GM21825 (cell line): Measurements from ENCODE around the gene RPS6KA2.

ENCODE experiments used
- ATAC-seq: cut with Tn5 transposase; IDR thresholded peaks from one replicate; pipeline ENCODE4 v1.9.1; 2021; ENCODE audit warnings: mild to moderate bottlenecking, moderate library complexity; ENCODE audit not compliant: unreplicated experiment

Gene RPS6KA2

GRCh38 chr6:166579237-166579850 lies 47.7 kb downstream of the RPS6KA2 start:
- ATAC-seq, result no peak

- ATAC-seq, result no peak
Measured at GRCh38 chr6:166578536-166579236, 48.4 kb downstream of the RPS6KA2 start.

DNA sequence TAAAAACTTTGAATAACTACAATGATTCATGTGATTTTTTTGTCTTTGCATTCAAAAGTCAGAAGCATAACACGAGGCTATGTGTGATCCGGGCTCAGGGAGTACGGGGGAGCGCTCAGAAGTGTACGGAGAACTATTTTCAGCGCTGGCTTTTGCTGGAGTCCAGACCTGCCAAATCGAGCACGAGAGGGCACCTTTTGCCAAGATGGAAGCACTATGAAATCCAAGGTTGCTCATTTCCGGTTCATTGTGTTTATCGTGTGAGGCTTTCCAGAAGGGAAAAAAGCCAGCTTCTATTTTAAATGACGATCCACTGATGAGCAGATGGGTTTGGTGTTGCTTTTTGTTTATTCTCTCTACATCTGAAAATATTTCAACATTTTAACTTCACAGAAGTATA lies 51.8 kb downstream of the RPS6KA2 start:
- ATAC-seq, result no peak

DNA sequence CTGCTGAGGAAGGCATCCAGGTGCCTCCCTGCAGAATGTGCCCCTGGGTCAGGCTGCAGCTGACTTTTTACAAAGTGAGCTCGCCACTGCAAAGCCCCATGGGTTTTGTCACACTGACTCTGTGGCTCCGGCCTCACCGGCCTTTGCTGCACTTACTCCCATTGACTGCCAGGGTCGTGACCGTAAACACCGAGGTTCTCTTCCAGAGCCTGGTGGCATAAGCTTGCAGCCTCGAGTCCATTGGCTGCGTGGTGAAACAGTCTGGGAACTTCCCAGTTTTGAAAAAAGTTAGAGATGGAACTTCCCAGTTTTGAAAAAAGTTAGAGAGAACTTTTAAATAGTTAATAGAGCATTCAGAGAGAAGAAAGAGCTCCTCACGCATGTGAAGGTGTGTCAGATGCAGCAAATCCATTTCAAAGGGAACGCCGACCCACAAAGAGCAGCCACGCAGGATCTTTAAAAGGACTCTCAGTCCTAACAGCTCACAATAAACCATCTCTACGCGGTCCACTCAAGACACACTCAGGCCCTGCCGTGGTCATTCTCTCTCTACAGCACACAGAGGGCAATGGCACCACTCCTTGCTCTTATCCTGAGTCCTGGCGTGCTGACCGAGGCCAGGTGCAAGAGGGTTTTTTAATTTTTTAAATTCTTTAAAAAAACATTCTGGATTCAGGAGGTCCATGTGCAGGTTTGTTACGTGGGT lies 53.4 kb downstream of the RPS6KA2 start:
- no peak for ATAC-seq

DNA sequence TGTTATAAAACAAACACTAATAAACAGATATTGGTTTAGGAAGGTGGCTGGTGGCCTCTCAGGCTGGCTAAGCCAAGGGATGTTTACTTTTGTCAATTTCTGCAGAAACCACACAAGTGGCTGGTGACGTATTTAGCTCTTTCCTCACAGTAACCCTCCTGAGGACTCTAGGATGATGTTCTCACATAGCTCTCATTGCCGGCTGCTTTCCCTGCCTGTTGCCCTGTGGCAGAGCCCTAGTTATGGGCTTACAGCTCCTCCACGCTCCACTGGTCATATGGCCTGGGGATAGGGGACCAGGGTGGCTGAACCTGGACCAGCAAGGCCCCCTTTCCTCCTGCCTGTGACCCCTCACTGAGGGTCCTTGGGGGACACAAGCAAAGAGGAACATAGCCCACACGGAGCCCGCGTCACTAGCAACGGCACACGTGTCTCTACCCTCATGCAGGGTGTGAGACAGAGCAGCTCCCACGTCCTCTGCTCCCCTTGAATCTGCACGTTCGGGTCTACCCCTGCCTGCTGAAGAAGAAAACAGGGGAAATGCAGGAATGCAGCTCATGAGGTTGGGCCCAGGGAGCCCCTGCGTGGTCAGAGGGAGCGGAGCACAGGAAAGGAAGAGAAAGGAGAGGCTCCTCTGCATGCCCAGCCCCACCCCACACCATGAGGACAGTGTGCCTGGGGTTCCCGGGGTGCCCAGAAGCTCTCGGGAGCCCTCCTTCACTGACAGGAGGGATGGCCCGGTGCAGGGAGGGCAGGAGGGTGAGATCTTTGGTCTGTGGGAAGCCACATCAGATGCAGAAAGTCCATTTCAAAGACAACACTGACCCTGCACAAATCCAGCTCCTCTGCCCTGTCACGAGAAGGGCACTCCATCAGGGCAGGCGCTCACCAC lies 54.4 kb downstream of the RPS6KA2 start:
- no peak for ATAC-seq

- ATAC-seq, result no peak
Measured at GRCh38 chr6:166570929-166571713, 55.9 kb downstream of the RPS6KA2 start.

- ATAC-seq, result no peak
Measured at GRCh38 chr6:166569206-166569605, 57.8 kb downstream of the RPS6KA2 start.

GRCh38 chr6:166567813-166568212 lies 59.2 kb downstream of the RPS6KA2 start:
- no peak for ATAC-seq

DNA sequence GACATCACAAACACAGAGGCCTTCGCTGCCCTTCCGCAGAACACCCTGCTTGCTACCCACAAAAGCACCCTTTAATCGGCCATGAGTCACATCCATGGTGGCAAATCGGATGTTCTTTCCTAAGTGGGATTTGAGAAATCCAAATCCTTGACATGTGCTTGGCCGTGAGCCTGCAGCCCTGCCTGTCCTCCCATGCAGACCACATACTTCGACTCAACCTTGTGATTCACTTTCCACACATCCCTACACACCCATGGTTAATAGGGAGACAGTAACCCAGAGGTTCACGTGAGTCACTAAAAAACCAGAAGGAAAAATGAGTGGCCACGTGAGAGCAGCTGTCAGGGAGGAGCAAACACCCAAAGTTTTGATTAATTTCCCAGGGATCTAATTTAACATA lies 59.9 kb downstream of the RPS6KA2 start:
- ATAC-seq, result no peak

- no peak for ATAC-seq
Measured at GRCh38 chr6:166566026-166567011, 60.7 kb downstream of the RPS6KA2 start.

DNA sequence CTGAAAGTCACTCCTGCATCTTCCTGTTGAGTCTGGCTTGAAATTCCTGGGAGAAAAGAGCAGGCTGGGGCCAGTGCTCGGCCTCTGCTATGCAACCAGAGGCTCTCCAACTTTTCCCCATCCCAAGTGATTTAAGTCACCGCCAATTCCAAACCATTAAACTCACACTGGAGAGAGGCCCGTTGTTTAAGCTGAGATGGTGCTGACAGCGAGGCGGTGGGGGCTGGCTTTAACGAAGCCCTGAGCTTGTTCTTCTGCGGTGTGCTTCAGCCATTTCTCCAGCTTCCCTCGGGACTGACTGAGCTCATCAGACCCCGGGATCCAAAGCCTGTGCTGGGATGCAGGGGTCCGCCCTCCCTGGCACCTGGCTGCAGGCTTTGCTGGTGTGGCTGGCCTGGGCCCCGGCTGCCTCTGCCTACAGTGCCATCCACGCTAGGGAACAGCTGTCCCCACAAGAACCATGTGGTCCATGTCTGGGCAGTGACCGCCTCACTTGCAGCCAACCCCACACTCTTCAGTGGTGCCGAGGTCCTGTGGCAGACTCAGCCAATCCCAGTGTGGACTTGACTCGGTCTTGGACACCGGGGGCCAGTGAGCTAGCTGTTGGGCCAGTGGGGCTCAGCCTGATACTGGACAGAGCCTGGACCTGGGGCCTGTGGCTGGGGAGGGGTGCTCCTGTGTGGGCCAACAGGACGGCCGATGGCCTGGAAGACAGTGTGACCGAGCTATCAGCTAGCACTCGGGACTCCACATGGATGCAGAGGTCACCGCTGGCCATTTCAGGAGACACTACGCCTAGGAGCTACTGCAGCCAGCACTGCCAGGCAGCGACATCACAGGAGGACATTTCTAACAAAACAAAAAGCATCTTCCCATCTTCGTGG lies 61.7 kb downstream of the RPS6KA2 start:
- ATAC-seq, result no peak

DNA sequence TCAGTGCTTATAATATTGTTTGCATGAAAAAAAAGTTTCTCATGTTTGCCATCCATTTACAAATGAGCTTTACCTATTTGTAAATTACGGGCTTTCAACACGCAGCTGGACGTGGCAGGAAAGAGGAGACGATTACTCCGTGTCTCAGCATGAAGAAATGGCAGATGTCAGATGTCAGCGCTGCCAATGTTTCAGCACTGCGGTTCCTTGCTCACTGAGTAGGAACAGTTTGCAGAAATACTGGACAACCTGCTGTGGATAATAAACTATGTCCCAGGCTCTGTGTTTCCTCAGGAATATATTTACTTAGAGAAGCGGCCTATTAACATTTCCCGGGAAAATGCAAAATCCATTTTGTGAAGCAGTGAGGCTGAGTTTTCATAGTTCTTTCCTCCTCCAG lies 63.2 kb downstream of the RPS6KA2 start:
- no peak for ATAC-seq

DNA sequence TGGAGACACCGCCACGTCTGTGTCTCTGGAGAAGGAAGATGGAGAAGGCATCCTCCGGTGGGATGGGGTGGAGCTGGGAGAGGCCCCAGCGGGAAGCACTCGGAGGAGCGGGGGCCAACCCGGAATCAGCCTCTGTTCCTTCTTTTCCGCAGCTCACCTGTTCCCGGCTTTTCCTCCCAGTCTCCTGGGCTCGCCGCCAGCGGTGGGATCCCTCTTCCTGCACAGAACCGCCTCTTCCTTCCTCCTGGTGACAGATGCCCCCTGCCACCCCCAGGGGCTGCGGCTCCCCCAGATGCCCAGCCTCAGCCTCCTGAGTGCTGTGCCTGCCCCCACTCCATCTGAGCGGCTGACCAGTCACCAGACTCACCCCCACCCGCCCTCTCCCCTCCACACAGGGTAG lies 63.9 kb downstream of the RPS6KA2 start:
- ATAC-seq, result no peak

DNA sequence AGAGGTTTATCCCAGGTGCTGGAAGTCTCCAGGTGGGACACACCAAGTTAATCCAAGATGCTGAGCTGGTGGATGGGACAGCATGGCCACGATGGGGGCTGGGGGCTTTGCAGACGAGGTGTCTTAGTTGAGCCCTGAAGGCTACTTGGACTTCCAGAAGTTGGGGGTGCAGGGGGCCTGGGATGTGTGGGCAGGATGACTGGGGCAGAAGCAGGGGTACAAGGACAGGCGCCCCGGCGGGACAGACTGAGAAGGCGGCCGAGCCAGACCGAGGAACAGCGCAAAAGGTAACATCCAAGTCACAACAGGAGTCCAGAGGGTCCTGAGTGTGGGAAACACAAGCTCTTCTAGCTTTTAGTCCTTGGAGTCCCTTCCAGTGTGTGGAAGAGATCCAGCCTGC lies 64.3 kb downstream of the RPS6KA2 start:
- ATAC-seq, result no peak

GRCh38 chr6:166561771-166562359 lies 65.2 kb downstream of the RPS6KA2 start:
- ATAC-seq, result no peak

GRCh38 chr6:166560222-166560621 lies 66.8 kb downstream of the RPS6KA2 start:
- ATAC-seq, result no peak

DNA sequence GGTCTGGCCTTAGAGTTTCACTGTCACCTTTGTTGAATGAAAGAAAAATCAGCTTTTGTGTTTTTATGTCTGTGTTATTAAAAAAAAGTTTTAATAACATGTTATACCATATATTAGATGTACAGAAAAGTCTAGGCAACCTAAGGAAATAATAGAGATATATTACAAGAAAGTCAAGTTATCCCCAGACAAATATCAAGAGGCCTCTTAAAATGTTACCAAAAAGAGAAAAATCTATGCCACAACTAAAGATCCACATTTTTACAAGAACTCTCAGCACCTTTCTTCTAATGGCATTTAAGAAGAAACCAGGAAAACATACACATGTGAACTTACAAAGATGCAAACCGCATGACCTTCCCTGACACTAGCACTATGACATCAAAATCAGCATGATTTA lies 67.4 kb downstream of the RPS6KA2 start:
- no peak for ATAC-seq

- ATAC-seq, result no peak
Measured at GRCh38 chr6:166559211-166559610, 67.8 kb downstream of the RPS6KA2 start.
